HG03469 (cell line): ENCODE results near the gene BCL2L13.
A peak's percentile ranks its signal among the peaks of the same experiment; 100 is the strongest.
"Not testable (repeated sequence)": the region's sequence is repeated elsewhere in the genome, so short reads cannot be mapped to it uniquely, and the experiment has no call there.

Experiments used
- ATAC-seq: cut with Tn5 transposase; IDR thresholded peaks from one replicate; pipeline ENCODE4 v1.9.1; 2021; ENCODE audit warnings: mild to moderate bottlenecking, moderate library complexity, moderate number of reproducible peaks; ENCODE audit not compliant: unreplicated experiment

Gene BCL2L13

DNA sequence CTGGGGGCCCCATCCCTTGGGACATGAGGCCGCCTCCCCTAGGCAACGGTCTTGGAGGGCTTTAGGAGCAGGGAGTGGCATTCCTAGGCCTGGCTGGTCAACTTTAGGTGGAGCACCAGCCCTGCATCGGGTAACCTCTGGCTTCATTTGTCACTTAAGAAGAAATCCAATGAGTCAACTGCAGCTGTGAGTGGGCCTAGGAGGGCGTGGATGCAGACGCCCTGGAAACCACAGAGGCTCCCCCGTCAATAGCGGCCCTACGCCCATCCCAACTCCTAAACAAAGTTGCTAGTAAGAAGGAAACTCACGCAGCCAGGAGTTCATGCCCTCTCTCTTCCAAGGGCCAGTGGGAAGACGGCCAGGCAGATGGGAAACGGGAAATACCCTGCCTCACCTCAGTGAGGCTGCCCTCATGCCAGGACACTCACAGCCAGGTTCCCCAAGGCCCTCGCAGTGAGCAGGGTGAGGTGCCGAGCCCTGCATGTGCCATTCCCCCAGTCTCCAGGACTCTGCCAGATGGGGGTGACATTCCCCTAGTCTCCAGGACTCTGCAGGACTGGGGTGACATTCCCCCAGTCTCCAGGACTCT lies 114.9 kb downstream of the BCL2L13 start:
- ATAC-seq: no peak

- ATAC-seq: no peak
Measured at GRCh38 chr22:17754233-17754925, 115.8 kb downstream of the BCL2L13 start.

DNA sequence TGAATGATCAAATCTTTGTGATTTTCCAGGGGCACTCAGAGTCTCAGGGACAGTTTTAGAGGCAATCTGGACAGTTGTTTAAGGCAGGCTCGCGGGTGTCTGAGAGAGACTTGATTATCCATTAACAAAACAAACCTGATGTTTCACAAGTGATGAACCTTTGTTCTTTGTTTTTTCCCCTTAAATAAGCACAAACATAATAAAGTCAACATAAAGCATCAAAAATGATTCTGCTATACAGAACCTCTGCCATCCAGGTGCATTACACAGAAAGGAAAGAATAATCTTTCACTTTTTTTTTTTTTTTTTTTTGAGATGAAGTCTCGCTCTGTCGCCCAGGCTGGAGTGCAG lies 122.6 kb downstream of the BCL2L13 start:
- ATAC-seq: no peak

DNA sequence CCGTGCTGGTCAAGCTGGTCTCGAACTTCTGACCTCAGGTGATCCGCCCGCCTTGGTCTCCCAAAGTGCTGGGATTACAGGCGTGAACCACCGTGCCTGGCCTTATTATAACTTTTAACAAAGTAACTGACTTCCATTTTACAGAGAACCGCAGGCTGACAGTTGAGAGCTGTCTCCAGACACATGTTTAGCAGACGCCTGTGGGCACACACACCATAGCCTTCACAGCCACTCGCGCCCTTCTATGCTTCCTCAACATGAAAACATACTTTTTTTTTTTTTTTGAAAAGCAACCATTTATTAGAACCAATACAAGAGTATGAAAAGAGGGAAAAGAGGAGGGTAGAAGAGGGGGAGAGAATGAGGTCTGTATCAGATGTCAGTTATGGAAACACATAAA lies 124.9 kb downstream of the BCL2L13 start:
- not testable (repeated sequence) for ATAC-seq

GRCh38 chr22:17764036-17764435 lies 125.5 kb downstream of the BCL2L13 start:
- no peak for ATAC-seq

DNA sequence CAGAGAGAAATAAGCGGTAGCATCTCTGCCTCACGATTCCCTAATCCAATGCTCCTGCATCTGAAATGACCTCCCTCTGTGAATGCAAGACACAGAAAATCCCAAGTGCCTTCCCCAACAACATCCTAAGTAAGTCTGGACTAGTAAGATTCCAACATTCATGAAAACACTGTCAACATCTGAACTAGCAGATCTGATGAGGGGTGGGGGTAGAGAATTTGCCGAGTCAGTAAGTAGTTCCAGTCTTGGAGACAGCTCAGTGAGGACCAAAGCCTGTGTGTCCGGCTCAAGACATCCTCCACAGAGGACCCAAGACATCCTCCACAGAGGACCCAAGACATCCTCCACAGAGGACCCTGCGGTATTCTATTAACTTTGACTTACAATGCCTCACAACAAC lies 126.3 kb downstream of the BCL2L13 start:
- ATAC-seq: not testable (repeated sequence)

GRCh38 chr22:17767233-17768065 lies 128.9 kb downstream of the BCL2L13 start:
- ATAC-seq: peak; percentile 83

DNA sequence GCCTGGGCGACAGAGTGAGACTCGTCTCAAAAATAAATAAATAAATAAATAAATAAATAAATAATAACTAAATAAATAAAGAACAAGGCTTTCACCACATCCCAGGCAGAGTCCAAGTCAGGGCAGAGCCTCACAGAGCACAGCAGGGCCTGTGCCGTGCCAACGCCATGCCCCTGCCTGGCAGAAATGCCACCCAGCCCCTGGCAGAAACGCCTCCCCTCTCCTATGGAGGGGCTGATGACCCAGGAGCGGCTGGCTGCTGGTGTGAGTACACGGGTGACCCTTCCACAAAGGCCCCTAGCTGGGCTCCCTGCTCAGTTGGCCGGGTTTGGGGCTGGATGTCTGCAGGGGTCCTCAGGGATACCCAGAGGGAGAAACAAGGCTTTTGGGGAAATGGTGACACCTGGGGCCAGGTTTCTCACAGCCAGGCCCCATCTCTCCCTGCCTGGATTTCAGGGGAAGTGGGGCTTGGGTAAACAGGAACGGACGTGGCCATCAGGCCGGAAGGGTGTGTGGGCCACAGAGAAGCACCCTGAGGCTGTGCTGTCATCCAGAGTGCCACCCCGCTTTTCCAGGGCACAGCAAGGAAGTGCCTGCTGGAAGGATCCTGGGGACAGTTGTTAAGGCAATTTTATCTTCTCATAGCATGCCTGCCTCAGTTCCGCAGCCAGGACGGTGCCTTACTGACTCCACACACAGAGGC lies 130.6 kb downstream of the BCL2L13 start:
- ATAC-seq: no peak

- ATAC-seq: no peak
Measured at GRCh38 chr22:17769716-17770082, 131.1 kb downstream of the BCL2L13 start.

- no peak for ATAC-seq
Measured at GRCh38 chr22:17770180-17771077, 131.9 kb downstream of the BCL2L13 start.

DNA sequence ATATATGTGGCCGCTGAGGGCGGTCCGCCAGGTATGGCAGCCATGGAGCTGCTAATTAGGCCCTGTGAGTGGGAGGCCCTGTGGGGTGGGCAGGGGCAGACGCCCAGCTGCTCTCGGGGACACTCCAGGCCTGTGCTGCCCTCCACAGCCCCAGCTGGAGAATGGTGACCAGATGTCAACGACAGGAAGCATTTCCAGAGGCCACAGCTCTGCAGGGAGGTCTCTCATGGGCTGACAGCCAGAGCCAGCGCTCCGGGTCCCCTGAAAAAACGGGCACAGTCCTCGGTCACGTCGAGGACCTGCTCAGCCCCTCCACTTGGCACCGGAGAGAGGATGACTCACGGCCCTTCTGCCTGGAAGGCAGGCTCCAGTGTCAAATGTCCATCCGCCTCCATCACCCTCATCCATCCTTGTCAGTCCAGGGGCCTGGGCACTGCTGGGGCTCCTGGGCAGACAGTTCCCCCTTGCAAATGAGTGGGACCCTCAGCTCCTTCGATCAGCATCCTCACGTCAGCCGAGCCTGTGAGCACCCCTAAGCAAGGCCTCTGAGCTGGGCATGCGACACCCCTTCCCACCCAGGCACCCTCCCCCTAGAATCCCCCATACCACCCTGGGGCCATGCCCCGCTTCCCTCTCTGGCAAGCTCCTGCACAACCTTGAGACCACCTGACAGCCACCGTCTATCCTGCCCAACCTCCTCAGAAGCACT lies 133.8 kb downstream of the BCL2L13 start:
- ATAC-seq: no peak

- ATAC-seq: no peak
Measured at GRCh38 chr22:17772958-17773605, 134.5 kb downstream of the BCL2L13 start.

DNA sequence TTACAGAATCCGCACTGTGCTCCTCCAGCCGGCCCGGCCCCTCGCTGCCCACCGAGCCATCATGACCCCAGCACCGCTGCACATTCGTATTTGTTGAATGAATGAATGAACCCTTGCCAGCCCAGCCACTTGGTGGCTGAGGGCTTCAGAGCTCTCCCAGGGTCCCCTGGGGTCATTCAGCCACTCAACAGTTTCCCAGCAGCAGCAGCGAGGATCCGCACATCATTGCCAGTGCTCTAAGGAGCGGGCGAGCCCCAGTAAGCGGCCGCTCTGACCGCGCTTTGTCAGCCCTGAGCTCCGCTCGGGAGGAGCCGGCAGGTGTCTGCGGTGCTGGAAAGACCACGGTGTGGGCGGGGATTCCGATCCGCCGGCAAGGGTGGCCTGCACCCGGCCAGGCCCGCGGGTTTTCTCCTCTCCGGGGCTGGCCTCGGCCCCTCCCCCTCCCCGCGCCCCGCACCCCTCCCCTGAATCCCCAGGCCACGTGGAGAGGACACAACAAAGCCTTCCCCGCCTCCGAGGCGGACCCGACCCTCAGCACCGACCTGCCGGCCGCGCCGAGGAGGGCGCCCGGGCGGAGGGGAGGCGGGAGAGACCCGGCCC lies 135.1 kb downstream of the BCL2L13 start:
- ATAC-seq: no peak

- no peak for ATAC-seq
Measured at GRCh38 chr22:17774206-17774925, 135.8 kb downstream of the BCL2L13 start, which contains the start of gene BID. Gene BID (minus strand): TSS chr22:17774469. CDS start chr22:17750116, 24,353 bp downstream.

GRCh38 chr22:17774926-17775685 lies 136.5 kb downstream of the BCL2L13 start:
- ATAC-seq: no peak

GRCh38 chr22:17775781-17776465 lies 137.4 kb downstream of the BCL2L13 start:
- no peak for ATAC-seq
